Measurements from ENCODE around the gene CSNK1G2.

GRCh38 chr19:1931445-1931844, 9.5 kb upstream of the CSNK1G2 start:
- TF ChIP-seq CTCF (IDR thresholded peaks at IDR 0.05; ENCODE audit: poor library complexity) (no peak), EZH2 (IDR thresholded peaks at IDR 0.05; ENCODE audit: borderline replicate concordance) (no peak), EZH2phosphoT487 (IDR thresholded peaks at IDR 0.05; ENCODE audit: low read depth, severe bottlenecking, unreplicated experiment) (no peak)

All from hepatocyte (in vitro differentiated cells).